Bronchial smooth muscle cell (primary cell): ENCODE data around the gene PRXL2A. TPM values are rescaled to one million over a fixed set of nuclear protein-coding genes. Genes with fewer than 3 reads are reported as not detected.

Experiments
- total RNA-seq: library from RNA; depleted of rRNA; stranded (reverse); fragments of >200 nt; gene quantifications from 2 replicates; pipeline ENCODE4 v1.2.1, GENCODE V29; 2014

PRXL2A gene
- 0.32 and 0.77 TPM in 2 replicates for total RNA-seq

DNA sequence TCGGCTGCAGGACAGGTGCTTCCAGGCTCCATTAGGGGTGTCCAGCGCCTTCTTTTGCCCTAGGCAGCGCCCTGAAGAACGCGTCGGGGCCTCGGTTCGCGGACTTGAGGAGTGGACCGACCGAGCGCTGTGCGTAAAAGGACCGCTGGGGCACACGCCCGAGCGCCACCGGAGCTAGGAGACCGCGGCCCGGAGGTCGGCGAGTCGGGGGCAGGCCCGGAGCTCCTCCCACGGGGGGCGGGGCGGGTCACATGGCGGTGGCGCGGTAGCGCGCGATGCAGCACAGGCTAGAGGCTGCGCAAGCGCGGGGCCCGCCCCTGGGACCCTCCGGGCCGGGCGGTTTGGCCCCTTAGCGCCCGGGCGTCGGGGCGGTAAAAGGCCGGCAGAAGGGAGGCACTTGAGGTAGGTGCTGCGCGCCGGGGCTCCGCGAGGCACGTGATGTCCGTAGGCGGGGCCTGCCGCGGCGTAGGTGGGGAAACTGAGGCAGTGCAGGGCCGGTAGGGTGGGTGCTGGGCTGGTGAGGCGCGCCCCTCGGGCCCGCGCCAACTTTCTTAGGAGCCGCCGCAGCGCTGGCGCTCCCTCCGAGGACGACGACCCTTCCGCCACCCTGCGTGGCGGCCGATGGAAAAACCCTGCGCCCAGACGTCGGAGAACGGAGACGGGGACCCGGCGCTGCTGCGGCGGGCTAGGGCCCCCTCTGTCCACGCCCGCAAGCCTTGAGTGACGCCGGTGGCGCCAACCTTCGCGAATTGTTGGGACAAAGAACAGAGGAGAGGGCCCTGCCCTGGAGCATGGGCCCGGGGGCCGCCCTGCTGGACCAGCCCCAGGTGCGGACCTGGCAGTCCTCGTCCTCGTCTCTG lies at the start of gene PRXL2A:
Gene PRXL2A, plus strand, starts transcription at position 310 of the 860 bp plus-strand sequence. CDS start 11,917 bp downstream, outside the sequence.

DNA sequence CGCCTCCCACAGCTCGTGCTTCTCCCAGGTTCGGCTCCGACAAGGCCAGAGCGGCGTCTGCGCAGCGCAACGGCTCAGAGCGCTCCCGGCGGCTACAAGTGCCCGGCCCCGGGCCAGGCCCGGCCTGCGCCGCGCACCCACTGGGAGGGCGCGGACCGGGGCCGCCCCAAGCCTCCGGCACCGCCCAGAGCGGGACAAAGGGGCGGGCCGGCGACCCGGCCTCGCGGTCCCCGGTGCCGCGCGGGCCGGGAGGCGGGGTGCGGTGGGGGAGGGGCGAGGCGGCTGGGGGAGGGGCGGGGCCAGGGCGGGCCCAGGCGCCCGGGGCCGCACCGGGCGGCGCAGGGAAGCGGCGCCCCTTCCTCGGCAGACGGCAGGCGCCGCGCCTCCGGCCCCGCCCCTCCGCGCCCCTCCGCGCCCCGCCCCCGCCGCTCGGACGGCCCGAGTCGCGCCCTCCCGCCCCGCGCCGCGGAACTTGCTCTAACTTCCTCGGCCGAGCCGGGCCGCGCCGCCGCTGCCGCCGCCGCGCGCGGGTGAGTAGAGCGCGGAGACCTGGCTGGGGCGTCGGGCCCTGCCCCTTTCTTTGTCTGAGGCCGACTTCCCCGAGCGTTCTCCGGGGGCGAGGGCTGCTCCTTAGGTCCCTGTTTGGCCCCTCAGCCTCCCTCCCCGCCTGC lies 45.6 kb downstream of the PRXL2A start, which contains the start of gene TSPAN14:
Gene TSPAN14, plus strand, starts transcription at position 469 of the 671 bp plus-strand sequence. CDS start 34,924 bp downstream, outside the sequence.

Other genes starting within 250 kb of the PRXL2A start
- 72.4 and 72.8 TPM in 2 replicates for gene ANXA11, start 203.0 kb upstream of the PRXL2A start, total RNA-seq
- gene MAT1A, start 118.9 kb upstream of the PRXL2A start, total RNA-seq, result not detected in 2 replicates
- gene DYDC1, start 51.8 kb upstream of the PRXL2A start, total RNA-seq, result not detected in 2 replicates
- under 0.01 TPM in 1 of 2 replicates, not detected in the other for gene DYDC2, start 51.8 kb upstream of the PRXL2A start, total RNA-seq
- gene TSPAN14, start 45.8 kb downstream of the PRXL2A start, total RNA-seq, result 7.4 and 12.5 TPM in 2 replicates
- under 0.01 TPM in 1 of 2 replicates, not detected in the other for gene SH2D4B, start 129.4 kb downstream of the PRXL2A start, total RNA-seq